Choroid plexus epithelial cell (primary cell): ENCODE data around the gene RNF19B.
A peak's percentile ranks its signal among the peaks of the same experiment; 100 is the strongest.

Source experiments
- DNase-seq: peaks from one replicate; pipeline ENCODE4 v3.0.0-alpha.2; 2010; ENCODE audit warnings: low read depth
- H3K4me3 ChIP-seq: 2 replicates; pipeline ENCODE4 v1.5.1; 2011; ENCODE audit warnings: low read depth, mild to moderate bottlenecking, control low read depth, low read length, moderate library complexity
- CTCF ChIP-seq: conservative IDR thresholded peaks from 2 replicates; pipeline ENCODE4 v1.5.1; 2011; ENCODE audit warnings: low read depth, mild to moderate bottlenecking, control low read depth, inconsistent platforms, low read length, moderate library complexity

The RNF19B gene

GRCh38 chr1:32924881-32925344 lies 39.7 kb downstream of the RNF19B start:
- DNase-seq: no peak
- H3K4me3 ChIP-seq: peak overlapping the region; percentile 22
- no peak for TF ChIP-seq CTCF

GRCh38 chr1:32920833-32921232 lies 43.8 kb downstream of the RNF19B start:
- no peak for DNase-seq
- no peak for TF ChIP-seq CTCF
- no peak overlapping the region for H3K4me3 ChIP-seq

GRCh38 chr1:32919811-32920733 lies 44.5 kb downstream of the RNF19B start:
- peak; percentile 64 for DNase-seq
- H3K4me3 ChIP-seq: no peak overlapping the region
- no peak for TF ChIP-seq CTCF

- no peak overlapping the region for H3K4me3 ChIP-seq
- no peak for DNase-seq
- TF ChIP-seq CTCF: no peak
Measured at GRCh38 chr1:32918179-32918578, 46.4 kb downstream of the RNF19B start.

- DNase-seq: no peak
- H3K4me3 ChIP-seq: no peak overlapping the region
- TF ChIP-seq CTCF: no peak
Measured at GRCh38 chr1:32917521-32917920, 47.1 kb downstream of the RNF19B start.

GRCh38 chr1:32915766-32916706 lies 48.6 kb downstream of the RNF19B start:
- no peak for TF ChIP-seq CTCF
- peak; percentile 24 for DNase-seq
- H3K4me3 ChIP-seq: no peak overlapping the region
